ENCODE data around the gene SERPINB6.

- TF ChIP-seq POLR2A (IDR thresholded peaks at IDR 0.05; ENCODE audit: low read depth, low read length): no peak
- no peak for TF ChIP-seq CTCF (conservative IDR thresholded peaks at IDR 0.05; ENCODE audit: low read depth, low read length)
- no peak for TF ChIP-seq FOS (IDR thresholded peaks at IDR 0.05; ENCODE audit: low read depth, low read length)
- TF ChIP-seq USF2 (IDR thresholded peaks at IDR 0.05; ENCODE audit: low read depth, low read length): no peak
- no peak for TF ChIP-seq RCOR1 (IDR thresholded peaks at IDR 0.05; ENCODE audit: insufficient replicate concordance, low read length)
- no peak for TF ChIP-seq RAD21 (IDR thresholded peaks at IDR 0.05; ENCODE audit: low read length)
- no peak for TF ChIP-seq CEBPB (IDR thresholded peaks at IDR 0.05; ENCODE audit: low read depth, low read length)
- no peak for TF ChIP-seq BHLHE40 (IDR thresholded peaks at IDR 0.05; ENCODE audit: low read depth, low read length)
- no peak for TF ChIP-seq SMC3 (IDR thresholded peaks at IDR 0.05; ENCODE audit: low read depth, low read length)
- no peak for TF ChIP-seq RFX5 (IDR thresholded peaks at IDR 0.05; ENCODE audit: low read depth, low read length)
- TF ChIP-seq MAFK (IDR thresholded peaks at IDR 0.05; ENCODE audit: low read depth, low read length): no peak
- no peak for TF ChIP-seq MAZ (IDR thresholded peaks at IDR 0.05; ENCODE audit: borderline replicate concordance, low read depth, low read length)
These were observed 13.6 kb downstream of the SERPINB6 start for GRCh38 chr6:2957696-2958330.
